Inflammatory macrophage (primary cell): ENCODE results near the gene PHF21B.
"Not testable (repeated sequence)": the region's sequence is repeated elsewhere in the genome, so short reads cannot be mapped to it uniquely, and the experiment has no call there.

Experiments
- DNase-seq, 2 donors: peaks; one replicate each; pipeline ENCODE4 v3.0.0-alpha.2; 2020 to 2022

Gene PHF21B

DNA sequence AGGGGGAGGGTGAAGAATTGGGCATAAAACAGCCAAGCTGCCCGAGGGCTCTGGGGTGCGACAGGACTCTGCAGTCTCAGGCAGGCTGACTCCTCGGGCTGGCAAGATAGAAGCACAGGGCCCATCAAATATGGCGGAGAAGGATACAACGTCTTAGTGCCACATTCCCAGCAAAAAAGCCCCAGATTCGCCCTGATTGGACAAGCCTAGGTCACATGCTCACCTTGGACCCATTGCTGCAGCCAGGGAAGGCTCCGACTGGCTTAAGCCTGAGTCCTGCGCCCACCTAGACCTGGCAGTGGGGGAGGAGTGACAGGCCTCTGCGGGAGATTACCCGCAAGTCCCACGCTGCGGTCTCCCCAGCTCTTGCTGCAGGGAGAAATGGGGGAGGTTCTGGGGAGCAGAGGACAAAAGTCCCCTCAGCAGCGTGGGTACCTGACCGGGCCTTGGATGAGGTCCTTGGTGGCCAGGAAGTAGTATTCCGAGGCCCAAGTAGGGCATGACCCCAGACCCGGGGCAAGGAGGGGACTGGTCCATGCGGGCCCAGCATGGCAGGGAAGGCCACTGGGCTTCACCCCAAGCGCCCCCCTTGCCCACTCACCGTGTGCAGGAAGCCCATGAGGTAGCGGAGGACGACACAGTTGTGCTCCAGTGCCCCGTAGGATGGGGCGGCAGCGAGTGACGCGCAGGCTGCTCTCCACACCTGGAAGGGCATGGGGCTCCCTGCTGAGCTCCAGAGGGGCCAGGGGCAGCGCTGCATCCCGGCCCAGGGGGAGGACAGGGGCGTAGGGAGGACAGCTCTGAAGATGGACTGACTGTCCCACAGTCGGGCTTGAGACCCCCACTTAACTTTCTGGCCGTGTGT is 144.4 kb downstream of the PHF21B start:
- DNase-seq = no peak

DNA sequence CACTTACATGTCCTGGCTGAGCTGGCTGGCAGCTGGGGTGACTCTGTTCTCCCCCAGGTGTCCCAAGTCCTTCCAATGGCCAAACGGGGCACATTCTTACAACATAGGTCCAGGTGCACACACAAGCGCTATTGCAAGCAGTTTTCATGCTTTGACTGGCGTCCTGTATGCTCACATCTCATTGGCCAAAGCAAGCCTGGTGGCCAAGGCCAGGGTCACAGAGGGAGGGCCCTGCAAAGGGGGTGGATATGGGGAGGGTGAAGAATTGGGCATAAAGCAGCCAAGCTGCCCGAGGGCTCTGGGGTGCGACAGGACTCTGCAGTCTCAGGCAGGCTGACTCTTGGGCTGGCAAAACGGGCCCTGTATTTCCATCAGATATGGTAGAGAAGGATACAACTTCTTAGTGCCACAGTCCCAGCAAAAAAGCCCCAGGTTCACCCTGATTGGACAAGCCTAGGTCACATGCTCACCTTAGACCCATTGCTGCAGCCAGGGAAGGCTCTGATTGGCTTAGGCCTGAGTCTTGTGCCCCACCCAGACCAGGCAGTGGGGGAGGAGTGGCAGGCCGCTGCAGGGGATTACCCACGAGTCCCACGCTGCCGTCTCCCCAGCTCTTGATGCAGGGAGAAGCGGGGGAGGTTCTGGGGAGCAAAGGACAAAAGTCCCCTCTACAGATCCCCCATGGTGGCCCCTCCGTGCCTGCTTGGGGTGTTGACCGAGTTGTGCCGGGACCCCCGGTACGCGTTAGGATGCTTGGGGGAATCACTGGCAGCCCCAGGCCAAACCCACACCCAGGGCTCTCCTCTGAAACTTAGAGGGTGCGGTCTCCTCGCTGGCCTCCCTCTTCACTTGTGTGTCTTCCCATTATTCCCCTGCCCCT is 146.6 kb downstream of the PHF21B start:
- DNase-seq = no peak

DNA sequence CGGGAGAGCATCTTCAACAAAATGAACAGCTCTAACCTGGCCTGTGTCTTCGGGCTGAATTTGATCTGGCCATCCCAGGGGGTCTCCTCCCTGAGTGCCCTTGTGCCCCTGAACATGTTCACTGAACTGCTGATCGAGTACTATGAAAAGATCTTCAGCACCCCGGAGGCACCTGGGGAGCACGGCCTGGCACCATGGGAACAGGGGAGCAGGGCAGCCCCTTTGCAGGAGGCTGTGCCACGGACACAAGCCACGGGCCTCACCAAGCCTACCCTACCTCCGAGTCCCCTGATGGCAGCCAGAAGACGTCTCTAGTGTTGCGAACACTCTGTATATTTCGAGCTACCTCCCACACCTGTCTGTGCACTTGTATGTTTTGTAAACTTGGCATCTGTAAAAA is 147.5 kb downstream of the PHF21B start:
- no peak for DNase-seq

DNA sequence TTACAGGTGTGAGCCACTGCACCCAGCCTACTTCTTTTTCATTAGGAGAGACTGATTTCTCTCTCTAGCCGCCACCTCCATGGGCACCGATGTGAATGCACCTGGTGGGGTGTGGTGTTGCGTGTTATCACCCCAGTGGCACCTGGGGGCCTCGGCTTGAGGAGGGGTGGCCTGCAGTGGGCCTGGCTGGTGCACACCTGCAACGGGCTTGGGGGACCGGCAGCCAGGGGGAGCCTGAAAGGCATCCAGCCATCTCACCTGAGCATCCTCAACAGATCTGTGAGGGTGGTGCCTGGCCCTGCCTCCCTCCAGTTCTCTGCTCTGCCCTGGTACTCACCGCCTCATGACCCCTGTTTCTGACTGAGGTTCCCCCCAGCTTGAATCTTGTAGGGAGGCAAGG is 148.6 kb downstream of the PHF21B start:
- DNase-seq = no peak

DNA sequence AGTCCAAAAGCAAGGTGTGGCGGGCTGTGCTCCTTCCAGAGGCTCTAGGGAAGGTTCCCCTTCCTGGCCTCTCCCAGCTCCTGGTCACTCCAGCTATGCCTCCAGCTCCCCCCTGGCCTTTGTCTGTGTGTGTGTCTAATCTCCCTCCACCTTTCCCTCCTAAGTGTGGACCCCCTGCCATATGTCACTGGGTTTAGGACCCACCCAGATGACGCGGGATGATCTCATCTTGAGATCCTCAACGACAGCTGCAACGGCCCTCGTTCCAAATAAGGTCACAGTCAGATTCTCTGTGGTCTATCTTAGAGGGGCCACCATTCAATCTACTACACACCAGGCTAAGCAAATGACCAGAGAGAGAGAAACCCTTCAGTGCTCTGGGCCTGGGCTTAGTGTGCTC is 149.5 kb downstream of the PHF21B start:
- DNase-seq = no peak

DNA sequence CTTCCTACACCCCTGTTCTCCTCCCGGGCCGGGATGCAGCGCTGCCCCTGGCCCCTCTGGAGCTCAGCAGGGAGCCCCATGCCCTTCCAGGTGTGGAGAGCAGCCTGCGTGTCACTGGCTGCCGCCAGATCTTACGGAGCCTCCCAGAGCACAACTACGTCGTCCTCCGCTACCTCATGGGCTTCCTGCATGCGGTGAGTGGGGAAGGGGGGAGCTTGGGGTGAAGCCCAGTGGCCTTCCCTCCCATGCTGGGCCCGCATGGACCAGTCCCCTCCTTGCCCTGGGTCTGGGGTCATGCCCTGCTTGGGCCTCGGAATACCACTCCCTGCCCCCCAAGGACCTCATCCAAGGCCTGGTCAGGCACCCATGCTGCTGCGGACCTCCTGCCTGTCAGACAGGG is 150.2 kb downstream of the PHF21B start:
- DNase-seq = no peak

DNA sequence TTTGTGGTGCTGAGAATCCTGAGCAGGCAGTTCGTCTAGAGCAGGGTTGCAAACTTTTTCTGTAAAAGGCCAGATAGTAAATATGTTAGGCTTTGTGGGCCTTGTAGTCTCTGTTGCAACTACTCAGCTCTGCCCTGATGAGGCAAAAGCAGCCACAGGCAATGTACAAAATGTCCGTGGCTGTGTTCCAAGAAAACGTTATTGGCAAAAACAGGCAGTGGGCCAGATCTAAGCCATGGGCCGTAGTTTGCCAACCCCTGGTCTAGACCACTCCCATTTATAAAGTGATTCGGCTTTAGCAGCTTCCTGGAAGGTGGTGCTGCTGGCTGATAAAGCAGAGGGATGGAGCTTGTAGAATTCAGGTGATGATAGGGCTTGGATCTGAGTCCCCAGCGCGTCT is 151.0 kb downstream of the PHF21B start:
- DNase-seq = not testable (repeated sequence)

DNA sequence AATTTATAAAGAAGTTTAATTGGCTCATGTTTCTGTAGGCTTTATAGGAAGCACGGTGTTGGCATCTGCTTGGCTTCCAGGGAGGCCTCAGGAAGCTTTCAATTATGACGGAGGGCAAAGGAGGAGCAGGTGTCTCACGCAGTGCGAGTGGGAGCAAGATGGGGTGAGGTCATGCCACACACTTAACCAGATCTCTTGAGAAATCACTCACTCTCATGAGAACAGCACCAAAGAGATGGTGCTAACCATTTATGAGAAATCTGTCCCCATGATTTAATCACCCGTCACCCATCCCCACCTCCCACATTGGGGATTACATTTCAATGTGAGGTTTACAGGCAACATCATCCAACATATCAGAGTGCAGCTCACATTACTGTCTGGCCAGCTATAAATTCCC is 153.9 kb downstream of the PHF21B start:
- DNase-seq = no peak

DNA sequence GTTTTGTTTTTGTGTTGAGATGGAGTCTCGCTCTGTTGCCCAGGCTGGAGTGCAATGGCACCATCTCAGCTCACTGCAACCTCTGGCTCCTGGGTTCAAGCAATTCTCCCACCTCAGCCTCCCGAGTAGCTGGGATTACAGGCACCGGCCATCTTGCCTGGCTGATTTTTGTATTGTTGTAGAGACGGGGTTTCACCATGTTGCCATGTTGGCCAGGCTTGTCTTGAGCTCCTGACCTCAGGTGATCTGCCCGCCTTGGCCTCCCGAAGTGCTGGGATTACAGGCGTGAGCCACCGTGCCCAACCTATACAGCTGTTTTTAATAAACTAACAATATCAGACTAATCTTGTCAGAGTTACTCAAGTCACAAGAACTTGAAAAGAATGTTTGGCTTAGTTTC is 155.2 kb downstream of the PHF21B start:
- not testable (repeated sequence) for DNase-seq

DNA sequence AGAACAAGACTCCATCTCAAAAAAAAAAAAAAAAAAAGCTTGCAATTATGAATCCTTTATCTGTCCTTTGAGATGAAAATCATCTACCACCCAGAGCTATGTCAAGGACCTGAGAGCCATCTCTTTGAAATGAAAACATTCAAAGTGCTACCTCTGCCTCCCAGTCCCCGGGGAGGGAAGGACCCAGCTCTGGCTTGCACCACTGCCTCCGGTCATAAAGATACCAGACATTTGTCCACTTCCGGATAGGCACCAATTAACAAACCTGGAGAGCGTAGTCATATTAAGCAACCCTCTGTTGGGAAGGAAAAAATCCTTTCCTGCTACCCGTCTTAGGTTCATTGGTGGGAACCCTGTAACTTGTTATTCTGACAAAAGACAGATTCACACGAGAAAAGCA is 158.9 kb downstream of the PHF21B start:
- DNase-seq = no peak

DNA sequence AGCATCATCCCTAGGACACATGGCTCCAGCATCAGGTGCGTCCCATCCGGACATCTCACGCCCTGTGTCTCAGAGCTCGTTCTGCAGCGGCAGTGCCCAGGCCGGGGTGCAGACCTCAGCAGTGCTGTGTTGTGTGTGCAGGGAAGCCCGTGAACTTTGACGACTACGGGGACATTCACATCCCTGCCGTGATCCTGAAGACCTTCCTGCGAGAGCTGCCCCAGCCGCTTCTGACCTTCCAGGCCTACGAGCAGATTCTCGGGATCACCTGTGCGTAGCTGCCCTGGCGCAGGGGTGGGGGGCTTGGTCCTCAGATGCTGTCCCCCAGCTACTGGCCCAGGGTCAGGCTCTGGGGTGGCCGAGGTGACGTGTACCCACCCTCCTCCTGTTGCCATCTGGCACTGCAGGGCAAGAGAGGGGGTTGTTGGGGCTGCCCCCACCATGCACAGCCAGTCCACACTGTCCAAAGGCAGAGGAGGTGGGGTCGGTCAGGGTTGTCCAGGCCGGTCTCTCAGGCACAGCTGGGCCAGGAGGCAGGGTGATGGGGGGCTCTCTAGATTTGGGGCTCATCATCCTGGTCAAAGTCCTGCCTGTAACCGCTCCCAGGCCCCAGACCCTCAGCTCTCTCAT is 160.9 kb downstream of the PHF21B start:
- no peak for DNase-seq

DNA sequence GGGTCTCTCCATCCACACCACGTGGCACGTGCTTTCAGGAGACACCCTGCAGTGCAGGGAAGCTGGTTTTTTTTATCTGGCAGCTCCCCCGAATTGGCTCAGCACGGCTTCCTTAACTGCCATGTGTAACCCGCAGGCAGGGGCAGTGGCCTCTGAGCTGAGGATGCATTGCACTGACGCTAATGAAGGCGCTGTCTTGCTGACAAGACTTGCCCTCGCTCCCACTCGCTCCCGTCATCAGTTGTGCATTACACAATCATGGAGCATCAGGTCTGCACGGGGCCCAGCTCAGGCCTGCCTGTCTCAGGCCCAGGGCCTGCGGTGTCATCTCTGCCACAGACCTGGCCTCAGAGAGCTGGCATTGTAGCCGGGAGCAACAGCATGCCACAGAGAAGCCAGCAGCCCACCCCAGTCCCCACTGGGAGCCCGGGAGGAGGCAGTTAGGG is 161.5 kb downstream of the PHF21B start:
- DNase-seq = no peak

DNA sequence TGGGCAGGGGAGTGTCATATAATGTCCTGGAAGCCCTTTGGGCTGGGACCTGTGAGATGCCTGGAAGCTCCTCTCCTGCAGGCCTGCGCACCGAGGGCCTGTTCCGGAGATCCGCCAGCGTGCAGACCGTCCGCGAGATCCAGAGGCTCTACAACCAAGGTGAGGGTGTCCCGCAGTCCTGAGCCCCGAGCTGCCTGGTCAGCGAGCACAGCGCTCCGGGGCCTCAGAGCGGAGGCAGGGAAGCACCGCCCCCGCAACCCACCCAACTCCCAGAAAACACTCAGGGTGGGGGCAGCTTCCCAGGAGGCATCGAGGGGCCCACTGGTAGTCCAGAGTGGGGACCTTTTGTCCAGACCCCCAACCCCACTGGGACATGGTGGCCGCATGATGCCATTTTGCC is 161.9 kb downstream of the PHF21B start:
- no peak for DNase-seq

DNA sequence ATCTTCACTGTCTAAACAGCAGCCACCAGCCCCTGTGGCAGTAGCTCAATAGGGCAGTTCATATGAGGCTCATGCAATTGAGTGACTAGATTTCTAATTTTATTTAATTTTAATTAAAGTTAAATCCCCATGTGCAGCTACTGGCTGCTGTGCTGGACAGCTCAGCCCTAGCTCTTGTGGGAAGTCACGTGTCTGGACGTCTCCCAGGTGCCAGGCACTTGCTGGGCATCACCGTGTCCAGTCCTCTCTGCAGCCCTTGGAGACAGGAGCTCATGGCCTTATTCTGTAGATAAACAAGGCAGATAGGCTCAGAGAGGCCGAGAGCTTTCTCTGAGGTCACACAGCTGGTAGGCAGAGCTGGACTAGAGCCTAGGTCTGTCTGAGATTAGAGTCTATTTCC is 162.4 kb downstream of the PHF21B start:
- DNase-seq = no peak

DNA sequence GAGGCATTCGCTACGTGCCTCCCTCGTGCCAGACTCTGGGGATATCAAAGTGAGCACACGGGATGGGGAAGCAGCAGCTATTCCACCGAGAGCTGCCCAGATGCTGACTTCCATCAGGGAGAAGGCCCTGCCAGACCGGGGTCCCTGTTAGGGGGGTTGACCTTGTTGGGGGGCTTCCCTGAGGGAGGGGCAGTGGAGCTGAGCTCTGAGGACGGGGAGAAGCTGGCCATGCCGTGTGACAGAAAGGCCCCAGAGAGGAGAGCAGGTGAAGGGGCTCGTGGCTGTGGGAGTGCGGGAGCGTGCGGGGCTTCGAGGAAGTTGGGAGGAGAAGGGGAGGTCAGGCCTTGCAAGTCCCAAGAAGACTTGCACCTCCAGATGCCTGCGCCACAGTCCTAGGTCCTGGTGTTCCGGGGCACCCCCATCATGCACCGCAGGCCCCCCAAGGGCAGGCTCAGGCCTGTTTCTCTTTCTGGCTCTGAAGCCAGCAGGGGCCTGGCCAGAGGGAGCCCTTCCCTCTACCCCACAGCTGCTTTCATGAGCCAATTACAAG is 163.0 kb downstream of the PHF21B start:
- DNase-seq = no peak

DNA sequence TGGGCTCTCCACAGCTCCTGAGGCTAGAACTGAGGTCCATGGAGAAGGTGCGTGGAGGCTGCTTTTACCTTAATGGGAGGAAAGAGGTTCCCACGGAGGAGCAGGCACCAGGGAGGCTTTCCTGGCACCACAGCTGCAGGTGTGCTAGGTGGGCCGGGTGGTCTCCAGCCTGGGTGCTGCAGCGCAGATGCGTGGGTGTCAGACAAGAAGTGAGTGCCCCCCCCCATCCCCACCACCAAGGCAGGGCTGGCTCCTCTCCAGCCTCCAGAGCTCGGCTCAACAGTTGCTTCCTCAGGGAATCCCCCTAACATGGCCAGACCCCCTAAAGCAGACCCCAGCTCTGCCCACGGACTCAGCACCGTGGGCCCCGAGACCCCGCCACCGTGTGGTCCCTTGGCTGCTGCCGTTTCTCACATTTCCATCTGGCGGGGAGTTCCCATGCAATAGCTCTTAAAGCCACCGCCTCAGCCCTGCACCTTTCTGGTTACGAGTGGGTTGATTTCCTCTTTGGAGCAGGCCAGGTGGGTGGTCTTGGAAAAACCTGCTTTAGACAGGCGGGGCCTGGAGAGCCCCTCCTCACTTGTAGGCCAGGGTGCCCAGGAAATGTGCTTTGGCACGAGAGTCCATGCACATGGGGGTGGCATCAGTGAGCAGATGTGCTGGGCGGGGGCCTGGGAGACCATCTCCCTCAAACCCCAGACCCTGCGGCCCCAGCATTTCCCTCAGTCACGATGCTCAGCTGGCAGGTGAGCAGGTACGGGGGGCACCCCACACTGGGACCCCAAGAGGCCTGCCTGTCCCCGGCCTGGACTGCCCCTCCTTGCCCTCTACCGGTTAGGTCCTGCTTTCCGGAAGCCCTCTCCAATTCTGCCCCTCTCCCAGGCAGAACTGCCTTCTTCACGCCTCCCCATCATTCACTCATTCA is 163.7 kb downstream of the PHF21B start:
- DNase-seq = no peak

DNA sequence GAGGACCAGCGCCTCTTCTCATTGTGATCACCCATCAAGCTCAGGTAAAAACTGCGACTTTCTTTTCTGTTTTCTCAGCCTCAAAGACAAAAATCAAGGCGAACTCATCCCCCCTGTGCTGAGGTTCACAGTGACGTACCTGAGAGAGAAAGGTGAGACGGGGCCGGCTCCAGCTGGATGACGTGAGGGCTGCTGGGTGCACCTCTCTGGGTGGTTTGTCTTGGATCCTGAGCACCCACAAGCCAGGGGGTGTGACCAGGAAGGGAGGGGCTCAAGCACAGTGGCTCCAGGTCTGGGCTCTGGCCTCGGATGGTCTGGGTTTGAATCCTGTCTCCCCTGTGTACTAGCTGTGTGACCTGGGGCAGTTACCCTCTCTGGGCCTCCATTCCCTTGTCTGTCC is 164.6 kb downstream of the PHF21B start:
- no peak for DNase-seq

DNA sequence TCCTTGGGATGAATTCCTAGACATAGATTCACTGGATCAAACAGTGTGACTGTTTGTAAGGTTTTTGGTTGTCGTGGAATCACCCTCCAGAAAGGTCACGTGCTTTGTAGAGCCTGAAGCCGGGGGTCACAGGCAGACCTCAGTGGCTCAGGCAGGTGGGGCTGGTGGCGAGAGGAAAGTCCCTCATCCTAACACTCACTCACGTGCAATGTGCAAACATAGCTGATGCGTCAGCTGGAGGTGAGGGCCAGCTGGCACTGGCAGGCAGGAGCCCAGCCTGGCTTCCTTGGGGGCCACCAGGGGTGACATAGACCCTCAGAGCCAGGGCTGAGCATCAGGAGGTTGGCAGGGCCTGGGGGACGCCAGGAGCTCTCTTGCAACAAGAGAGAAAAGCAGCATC is 167.4 kb downstream of the PHF21B start:
- DNase-seq = no peak

DNA sequence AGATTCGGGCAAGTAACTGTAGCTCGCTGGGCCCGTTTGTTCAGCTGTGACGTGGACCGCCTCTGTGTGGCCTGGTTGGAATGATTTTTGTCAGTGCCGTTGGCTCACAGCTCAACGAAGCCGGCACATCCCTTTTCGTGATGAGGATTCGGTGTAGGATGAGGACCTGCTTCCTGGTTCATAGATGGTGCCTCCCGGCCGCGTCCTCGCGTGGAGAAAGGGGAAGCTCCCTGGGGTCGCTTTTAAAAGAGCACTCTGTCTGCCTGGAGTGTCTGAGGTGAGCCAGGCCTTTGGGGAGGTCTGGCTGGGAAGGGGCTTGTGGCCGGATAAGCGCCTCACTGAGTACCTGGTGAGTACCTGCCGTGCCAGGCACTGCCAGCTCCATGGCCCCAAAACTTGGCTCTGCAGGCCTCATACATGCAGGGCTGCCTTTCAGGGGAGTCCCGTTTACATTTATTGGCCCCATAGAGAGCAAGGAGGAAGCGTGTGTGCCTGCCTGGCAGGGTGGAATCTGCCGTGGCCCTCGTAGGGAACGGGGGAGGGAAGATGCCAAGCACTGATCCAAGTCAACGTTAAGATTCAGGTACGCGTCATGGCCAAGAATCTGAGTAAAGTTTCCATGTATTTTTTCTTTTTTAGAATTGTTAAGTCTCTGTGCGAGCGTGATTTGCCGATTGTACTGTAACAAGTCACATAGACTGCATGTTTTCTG is 169.0 kb downstream of the PHF21B start:
- DNase-seq = no peak

DNA sequence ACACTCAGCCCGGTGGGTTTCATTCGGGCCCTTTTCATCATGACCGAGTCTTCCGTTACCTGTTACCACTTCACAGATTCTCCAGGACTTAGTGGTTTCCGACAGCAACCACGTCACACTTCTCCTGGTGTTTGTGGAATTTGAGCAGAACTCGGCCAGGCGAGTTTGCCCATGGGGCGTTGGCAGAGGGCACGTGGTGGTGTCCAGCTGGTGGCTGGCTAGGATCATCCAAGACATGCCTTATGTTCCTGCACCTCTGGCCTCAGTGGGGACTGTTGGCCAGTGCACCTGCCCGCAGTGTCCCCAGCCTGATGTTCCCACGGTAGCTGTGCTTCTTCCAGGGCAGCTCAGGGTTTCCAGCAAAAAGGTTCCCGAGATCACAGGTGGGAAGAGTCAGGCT is 170.1 kb downstream of the PHF21B start:
- no peak for DNase-seq

DNA sequence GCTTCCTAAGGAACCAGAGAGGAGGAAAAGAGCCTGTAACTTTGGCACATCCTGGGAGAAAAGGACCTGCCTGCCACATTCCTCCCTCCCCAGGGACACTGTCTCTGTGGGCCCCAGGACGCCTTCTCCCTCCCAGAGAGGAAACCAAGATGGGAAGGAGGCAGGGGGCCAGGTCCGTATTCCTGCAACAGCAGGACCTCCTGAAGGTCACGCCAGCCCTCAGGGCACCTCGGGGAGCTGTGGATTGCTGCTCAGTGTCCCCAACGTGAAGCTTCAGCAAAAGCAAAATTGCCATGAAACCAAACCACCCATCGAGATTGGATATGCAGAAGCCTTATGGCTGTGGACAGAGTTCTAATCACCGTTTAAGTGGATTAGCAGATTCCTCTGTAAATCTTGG is 170.7 kb downstream of the PHF21B start:
- no peak for DNase-seq
